GM19193 (cell line): ENCODE measurements around the gene DTL.

Source experiments
- POLR2A ChIP-seq: IDR thresholded peaks from 4 replicates; pipeline ENCODE4 v1.6.1; 2011; ENCODE audit not compliant: insufficient read depth, insufficient read length; ENCODE audit errors: extremely low read depth

The DTL gene

DNA sequence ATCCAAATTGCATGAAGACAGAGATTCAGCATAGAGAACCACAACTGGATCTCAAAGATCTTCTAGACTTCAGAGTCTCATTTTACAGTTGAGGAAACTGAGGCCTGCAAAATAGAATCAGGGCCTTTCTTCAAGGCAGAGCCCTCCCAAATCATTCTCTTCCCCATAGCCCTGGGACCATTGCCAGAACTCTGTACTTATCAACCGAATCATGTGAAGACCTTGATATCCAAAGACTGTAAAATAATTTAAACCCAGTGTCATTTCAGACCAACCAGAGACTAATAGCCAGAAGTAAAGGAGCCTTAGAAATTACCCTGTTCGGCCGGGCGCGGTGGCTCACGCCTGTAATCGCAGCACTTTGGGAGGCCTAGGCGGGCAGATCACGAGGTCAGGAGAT lies 90.1 kb downstream of the DTL start:
- TF ChIP-seq POLR2A = no peak

DNA sequence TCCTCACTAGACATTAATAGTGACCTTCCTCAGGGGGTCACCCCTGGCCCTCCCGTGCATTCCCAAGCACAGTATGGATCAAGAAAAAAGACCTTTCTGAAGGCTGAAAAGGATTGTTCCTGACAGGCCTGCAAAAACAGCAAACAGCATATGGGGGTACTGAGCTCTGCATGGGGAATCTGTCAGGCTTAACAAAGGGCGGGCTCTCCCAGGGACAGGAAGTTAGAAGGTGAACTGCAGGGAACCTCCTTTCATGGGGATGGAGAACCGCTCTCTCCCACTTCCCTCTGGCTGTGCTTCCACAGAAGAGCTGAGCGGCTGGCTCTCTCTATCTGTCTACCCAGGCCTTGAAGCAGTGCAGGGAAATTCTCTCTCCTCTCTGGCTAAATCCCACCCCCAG lies 91.7 kb downstream of the DTL start:
- no peak for TF ChIP-seq POLR2A

DNA sequence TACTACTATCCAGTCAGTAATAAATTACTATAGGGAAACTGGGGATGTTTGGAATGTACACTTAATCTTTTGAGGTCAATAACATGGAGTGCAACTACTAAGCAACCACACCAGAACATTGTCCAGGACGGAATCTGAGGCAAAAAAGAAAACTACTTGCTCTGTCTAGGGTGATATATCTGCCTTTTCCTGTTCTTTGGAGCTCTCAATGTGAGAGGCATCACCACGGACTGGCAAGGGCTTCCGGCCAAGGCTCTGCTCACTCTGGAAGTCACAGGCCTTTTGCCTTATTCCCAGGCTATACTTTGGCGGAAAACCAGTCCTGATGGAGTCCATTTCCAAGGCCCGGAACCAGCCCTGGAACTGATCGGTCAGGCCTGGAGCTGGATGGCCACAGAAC lies 94.2 kb downstream of the DTL start:
- no peak for TF ChIP-seq POLR2A

DNA sequence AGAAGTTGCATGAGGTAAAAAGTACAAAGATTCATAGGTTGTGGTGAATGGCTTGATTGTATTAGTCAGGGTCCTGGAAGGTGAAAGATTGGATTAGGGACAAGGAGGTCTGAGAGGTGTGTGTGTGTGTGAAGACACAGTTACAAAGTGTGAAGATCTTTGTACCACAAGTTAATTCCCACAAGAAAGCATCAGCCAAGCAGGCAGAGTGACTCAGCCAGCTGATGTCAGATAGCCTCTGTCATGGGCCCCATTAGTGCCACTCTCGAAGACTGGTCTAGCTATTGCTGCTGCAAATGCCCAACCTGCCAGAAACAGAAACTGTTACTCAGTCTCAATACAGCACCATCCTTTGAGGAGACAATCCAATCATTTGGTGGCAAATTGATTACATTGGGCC lies 96.5 kb downstream of the DTL start:
- no peak for TF ChIP-seq POLR2A

DNA sequence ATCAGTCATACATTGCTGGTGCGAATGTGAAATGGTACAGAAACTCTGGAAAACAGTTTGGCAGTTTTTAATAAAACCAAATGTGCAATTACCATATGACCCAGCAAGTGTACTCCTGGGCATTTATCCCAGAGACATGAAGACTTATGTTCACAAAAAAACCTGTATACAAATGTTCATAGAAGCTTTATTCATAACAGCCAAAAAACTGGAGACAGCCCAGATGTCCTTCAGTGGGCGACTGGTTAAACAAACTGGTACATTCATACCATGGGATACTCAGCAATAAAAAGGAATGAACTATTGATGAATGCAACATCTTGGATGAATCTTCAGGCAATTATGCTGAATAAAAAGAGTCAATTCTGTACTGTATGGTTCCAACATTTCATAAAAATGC lies 97.8 kb downstream of the DTL start:
- TF ChIP-seq POLR2A = no peak

DNA sequence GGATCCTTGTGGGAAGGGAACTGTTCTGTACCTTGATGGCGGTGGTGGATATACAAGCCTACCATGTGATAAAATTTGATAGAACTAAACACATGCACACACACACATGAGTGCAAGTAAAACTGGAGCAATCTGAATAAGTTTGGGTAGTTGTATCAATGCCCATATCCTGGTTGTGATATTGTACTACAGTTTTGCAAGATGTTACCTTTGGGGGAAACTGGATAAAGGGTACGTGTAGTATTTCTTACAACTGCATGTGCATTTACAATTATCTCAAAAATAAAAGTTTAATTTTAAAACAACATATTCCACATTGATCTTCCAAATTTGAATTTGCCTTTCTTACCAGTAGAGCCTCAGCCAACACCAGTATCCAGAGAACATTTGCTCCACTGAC lies 99.6 kb downstream of the DTL start:
- TF ChIP-seq POLR2A = no peak

DNA sequence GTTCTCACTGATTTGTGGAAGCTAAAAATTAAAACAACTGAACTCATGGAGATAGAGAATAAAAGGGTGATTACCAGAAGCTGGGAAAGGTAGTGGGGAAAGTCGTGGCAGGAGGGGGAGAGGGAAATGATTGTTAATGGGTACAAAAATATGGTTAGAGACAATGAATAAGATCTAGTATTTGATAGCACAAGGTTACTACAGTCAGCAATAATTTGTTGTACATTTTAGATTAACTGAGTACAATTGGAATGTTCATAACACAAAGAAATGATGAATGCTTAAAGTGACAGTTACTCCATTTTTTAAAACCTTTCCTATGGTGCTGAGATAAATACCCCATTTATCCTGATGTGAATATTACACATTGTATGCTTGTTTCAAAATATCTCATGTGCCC lies 102.3 kb downstream of the DTL start:
- TF ChIP-seq POLR2A = no peak

DNA sequence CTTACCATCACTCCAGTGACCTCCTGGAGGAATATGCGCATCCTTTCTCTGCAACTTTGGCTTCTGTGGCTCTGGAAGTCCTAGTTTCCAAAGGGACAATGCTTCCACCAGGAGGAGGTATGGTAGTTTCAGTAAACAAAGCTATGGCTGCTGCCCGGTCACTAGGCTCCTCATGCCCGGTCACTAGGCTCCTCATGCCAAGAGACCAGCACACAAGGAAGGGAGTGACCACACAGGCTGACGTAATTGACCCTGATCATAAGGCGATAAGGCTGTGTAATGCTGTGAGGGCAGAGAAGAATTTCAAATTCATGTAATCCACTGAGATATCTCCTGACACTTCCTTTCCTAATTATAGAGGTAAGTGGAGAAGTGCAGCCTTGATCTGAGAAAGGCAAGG lies 102.9 kb downstream of the DTL start:
- no peak for TF ChIP-seq POLR2A

DNA sequence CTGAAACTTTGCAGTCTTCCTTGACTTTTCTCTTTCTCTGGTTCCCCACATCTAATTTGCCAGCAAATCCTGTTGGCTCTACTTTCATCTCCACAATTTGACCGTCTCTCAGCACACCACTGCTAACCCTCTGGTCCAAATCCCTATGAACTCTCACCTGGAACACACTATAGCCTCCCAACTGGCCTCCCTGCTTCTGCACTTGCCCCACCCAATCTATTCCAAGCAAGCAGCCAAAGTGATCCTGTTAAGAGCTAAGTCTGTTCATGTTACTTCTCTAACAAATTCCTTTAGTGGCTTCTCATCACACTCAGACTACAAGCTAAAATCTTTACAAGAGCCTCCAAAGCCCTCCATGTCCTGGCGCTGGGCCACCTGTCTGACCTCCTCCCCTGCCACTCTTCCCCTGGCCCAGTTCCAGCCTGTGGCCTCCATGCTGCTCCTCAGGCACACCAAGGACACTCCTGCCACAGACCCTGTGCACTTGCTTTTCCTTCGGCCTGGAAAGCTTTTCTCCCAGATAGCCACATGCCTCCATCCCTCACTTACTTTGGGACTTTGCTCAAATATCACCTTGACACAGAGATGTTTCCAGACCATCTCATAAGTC lies 104.1 kb downstream of the DTL start:
- no peak for TF ChIP-seq POLR2A

DNA sequence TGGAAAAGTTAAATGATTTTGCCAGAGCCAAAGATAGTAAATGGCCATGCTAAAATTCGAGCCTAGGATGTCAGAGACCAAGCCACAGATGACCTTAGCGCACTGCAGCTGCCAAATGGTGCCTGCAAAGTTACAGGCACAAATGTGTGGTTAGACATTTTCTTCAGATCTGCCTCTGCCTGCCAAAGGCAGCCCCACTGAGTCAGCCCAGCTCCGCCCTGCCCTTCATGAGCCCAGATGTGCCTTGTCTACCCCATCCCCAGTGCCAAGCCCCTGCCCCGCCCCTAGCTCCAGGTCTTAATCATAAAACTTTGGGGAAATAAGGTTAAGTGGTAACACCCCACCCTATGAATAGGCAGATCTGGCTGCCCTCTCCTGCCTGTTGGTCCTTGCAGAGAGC lies 105.9 kb downstream of the DTL start:
- TF ChIP-seq POLR2A = no peak

DNA sequence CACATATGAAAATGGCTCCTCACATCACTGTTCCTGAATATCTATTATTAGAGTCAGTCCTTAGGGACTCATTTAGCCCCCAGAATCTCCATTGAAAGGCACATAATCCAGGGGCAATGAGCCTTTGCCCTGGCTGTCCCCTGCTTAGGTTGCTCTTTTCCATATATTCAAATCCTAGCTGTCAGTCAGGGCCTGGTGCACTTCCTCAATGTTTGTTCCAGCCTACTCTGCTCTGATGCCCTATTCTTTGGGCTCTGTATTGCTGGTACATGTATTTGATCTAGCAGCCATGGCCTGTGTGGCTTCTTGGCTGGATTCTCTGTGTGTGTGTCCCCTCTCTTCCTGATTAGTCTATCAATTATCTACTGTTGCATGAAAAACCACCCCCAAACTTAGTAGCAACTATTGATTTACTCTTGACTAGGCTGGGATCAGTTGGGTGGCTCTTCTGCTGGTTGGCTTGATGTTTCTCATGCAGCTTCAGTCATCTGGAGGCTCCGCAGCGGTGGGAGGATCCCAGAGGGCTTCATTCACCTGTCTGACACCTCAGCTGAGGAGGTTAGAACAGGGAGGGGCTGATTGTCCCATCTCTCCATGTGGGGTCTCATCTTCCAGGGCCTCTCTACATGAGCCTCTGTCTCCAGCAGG lies 107.5 kb downstream of the DTL start:
- TF ChIP-seq POLR2A = no peak

DNA sequence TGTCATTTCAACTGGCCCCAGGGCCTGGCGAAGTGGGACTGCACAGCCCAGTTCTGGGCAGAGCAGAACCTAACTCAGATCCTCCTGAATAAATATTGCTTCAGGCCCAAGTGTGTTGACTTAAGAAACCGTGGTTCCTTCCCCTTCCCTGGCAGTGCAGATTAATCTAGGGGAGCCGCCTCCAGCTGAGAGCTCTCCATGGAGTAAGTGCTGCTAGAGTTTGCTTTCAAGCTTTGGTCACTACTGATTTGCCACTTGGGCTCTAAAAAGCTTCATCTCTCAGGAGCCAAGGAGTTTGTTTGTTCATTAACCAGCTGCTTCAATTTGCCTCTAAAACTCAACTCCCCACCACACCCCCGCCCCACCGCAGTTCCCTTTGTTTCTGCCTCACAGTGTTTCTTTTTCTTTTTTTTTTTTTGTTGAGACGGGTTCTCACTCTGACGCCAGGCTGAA lies 112.1 kb downstream of the DTL start:
- TF ChIP-seq POLR2A = no peak

DNA sequence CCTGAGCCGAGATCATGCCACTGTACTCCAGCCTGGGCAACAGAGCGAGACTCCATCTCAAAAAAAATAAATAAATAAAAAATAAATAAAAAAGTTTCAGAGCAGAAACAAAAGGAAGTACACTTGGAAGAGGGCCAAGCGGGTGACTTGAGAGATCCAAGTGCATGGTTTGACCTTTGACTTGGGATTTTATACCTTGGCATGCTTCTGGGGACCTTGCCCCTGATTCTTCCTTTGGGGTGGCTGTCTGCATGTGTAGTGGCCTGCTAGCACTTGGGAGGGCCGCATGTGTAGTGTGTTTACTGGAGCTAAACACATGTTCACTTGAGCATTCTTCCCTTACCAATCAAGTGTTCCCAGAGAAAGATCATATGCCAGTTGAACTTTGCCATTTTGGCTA lies 114.0 kb downstream of the DTL start:
- no peak for TF ChIP-seq POLR2A

DNA sequence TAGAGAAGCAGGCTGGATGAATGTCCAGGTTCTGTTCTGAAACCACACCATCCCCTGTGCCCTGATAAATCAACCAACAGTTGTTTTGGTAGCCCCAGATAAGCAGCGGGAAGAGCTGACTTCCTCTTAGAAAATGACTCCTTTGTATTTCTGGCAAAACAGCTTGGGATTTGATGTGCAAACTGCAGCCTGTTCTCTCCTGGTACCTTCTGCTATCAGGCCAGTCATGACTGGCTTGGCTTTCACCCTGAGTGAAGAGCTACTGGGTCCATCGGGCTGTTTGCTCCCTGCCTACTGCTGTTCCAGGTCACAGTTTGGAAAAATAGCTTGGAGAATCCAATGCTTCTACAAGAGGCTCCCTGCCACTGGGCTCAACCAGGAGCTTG lies 116.8 kb downstream of the DTL start:
- TF ChIP-seq POLR2A = no peak

DNA sequence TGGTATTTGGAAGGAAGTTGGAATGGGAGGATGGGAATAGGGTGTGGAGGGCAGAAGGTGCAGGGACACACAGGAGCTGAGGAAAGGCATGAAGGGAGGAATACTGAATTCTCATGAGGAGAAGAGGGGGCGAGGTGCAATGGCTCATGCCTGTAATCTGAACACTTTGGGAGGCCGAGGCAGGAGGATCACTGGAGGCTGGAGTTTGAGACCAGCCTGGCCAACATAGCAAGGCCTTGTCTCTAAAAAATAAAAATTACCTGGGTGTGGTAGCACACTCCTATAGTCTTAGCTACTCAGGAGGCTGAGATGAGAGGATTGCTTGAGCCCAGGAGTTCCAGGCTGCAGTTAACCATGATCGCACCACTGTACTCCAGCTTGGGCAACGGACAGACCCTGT lies 117.3 kb downstream of the DTL start:
- no peak for TF ChIP-seq POLR2A

DNA sequence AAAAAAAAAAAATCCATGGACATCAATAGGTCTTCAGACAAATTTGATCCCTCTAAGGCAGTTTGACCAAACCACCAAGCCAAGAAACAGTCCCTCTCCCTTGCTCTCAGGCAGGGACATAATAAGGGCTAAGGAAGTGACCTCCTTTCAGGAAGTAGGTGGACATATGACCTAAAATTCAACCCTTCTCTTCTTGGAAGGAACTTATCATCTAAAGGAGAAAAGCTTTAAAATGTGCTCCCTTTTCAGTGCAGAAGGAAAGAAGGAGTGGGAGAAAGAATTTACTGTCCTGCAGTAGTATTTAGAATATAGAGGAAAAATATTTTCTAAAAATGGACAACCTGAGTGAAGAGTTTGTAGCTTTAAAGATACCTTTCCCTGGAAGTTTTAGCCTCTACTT lies 118.1 kb downstream of the DTL start:
- TF ChIP-seq POLR2A = no peak
